HG03378 (cell line): ENCODE data around the gene PKN1.
"Not testable (repeated sequence)": the region's sequence is repeated elsewhere in the genome, so short reads cannot be mapped to it uniquely, and the experiment has no call there.

Experiments used
- ATAC-seq: cut with Tn5 transposase; IDR thresholded peaks from one replicate; pipeline ENCODE4 v1.9.1; 2021; ENCODE audit warnings: mild to moderate bottlenecking, moderate library complexity; ENCODE audit not compliant: unreplicated experiment

The PKN1 gene

DNA sequence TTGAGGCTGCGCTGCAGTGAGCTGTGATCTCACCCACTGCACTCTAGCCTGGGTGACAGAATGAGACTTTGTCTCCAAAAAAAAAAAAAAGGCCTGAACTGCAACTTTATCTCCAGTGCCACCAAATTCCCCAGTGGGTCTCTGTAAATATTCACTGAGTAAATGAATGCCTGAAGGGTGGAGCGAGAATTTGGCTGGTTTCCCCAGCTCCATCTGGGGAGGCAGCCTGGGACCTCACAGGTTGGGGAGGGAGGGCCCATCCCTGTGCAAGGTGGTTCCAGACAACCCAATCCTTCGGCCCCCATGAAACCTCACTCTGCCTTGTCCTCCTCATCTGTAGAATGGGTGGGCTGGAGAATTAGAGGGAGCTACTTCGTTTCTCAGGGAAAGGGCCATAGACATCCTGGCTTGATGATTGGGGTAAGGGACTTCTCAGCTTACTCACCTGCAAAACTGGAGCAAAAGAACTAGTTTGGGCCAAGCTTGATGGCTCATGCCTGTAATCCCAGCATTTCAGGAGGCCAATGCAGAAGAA is 4.2 kb upstream of the PKN1 start:
- no peak for ATAC-seq

DNA sequence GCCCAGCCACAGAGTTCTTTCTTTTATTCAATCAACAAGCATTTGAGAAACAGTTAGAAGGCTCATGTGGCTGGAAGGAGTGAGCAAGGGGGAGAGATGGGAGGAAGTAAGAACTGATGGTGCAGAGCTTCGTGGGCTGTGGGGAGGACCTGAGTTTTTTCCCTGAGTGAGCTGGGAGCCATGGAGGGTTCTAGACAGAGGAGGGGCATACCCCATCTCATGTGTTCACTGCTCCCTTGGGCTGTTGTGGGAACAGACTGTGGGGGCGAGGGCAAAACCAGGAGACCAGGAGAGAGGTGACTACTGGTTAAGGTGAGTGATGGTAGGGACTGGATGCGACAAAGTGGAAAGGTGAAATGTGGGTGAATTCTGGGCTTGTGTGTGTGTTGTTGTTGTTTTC is 2.4 kb upstream of the PKN1 start:
- ATAC-seq: no peak

DNA sequence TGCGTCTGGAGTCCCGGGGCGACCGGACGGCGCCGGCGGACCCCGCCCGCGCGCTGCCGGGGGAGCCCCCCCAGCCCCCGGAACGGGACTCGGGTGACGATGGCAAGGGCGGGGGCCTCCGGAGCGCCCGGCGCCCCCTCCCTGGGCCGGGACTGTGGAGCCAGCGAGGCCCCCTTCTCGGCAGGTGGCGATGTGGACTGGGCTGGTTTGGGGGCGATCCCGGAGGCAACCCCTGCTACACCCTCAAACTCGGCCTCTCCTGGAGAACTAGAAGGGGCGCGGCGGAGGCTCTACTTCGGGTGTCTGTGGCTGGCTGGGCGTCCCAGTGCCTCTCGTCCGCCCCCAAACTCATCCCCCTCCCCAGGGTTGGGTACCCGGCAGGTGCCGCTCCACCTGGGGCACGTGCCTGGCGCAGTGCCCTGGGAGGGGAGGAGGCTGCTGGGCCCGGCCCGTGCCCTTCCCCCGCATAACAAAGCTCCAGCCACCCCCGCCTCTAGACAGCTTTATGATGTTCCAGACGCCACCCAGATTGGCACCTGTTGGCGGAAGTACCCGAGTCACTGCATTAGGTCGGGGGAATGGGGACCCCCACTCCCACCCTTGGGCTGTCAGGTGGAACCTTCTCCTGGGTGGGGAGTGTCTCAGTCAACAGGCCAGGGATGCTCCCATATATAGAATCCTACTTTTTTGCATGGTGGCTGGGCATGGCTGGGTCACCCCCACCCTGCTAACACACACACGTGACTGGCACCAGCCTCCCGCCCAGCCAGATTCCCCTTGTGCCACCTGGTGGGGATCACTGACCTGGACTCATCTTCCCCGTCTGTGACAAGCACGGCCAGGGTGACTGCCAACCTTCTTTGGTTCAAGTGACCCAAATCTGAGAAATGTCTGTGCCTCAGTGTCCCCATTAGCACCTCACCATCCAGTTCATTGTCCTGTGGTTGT is 722 bp downstream of the PKN1 start:
- no peak for ATAC-seq

DNA sequence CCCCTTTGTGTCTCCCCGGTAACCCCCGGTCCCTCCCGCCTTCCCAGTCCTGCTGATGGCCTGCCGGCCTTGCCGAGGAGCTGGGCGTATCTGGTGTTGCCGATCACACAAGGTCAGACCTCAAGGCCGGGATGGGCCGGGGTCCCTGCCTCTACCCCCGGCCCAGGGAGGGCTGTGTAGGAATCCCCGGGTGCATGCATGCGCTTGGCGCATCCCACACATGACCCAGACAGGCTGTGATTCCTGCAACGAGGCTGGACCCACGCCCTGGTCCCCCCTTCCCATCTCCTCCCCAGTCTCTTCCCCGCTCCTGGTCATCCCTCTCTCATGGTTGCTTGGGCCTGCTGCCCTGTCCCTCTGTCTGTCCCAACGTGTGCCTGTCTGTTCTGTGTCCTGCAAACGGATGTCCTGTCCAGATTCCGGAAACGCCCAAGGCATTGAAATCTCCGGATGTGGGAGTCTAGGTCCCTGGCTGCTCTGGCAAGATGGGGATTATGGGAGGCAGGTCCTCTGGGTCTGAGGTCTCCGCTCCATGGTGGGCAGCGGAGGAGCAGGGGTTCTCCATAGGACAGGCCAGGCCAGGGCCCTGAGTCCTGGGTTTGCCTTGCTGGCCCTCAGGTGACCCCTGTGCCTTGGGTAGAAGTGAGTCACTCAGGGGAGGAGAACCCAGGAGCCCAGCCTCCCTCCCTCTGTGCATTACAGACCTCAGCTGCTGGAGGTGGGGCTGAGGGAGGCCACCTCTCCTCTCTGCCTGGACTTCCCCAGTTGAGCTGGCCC is 1.6 kb downstream of the PKN1 start:
- no peak for ATAC-seq

DNA sequence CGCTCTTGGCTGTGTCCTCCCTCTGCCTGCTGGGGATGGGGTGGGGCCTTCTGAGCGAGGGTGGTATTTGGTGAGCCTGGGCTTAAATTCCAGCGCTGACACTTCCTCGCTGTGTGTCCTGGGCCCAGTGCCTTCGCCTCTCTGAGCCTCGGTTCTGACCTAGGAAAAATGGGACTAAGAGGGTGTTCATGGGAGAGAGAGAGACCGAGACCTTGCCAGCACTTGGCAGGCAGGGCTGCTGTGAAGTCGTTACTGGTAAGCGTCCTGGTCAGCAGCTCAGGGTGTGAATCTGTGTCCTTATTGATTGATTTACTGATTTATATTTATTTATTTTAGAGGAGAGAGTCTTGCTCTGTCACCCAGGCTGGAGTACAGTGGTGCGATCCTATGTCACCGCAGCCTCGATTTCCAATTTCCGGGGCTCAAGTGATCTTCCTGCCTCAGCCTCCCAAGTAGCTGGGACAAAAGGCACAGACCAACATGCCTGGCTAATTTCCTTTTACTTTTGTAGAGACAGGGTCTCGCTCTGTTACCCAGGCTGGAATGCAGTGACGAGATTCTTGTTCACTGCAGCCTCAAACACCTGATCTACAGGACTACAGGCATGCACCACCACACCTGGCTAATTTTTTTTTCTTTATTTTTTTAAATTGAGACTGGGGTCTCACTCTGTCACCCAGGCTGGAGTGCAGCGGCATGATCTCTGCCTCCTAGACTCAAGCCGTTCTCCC is 2.4 kb downstream of the PKN1 start:
- no peak for ATAC-seq

DNA sequence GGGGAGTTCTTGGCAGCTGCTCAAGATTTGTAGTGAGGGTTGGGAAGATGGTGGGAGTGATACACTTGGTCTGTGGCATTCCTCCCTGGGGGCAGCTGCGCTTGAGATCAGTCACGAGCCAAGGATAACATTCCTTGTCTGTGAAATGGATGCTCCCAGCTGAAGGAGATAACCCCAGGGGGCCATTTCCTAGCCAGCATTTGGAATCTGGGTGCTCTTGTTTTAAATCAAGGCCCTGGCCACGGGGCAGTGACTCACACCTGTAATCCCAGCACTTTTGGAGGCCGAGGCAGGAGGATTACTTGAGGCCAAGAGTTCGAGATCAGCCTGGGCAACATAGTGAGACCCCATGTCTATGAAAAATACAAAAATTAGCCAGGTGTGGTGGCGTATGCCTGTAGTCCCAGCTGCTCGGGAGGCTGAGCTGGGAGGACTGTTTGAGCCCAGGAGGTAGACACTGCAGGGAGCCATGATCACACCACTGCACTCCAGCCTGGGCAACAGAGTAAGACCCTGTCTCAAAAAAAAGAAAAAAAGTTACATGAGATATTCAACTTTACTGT is 4.6 kb downstream of the PKN1 start:
- ATAC-seq: no peak

DNA sequence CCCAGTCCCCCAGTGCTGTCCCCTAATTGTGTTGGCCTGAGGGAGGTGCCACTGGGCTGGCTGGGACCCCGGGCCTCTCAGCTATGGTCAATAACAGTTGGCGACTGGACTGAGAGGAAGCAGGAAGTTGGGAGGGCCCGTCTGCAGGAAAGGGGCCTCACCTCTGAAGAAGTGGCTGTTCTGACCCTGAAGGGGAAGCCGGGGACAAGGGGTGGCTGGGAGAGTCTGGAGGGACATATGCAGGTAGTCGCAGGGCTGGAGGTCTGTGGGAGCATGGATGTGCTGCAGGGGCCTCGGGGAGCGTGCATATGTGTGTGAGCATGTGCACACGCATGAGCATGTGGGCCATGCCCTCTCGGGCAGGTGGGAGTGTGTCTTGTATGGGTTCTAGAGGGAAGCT is 5.9 kb downstream of the PKN1 start:
- ATAC-seq: no peak

DNA sequence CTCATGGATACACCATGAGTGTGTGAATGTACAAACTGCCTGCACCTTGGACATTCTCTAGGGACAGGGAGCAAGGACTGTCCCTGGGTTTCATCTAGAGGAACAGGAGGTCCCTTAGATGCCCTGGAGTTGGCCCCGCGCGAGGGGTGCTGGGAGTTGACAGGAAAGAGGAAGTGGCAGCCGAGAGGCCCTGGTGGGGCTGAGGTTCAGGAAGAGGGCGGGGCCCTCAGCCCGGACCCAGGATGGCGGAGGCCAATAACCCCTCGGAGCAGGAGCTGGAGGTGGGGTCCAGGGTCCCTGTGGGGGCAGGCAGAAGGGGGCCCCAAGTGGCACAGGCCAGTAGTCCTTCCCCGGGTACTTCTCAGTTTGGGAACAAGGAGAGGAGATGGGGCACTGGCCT is 6.9 kb downstream of the PKN1 start:
- ATAC-seq: peak; percentile 69

DNA sequence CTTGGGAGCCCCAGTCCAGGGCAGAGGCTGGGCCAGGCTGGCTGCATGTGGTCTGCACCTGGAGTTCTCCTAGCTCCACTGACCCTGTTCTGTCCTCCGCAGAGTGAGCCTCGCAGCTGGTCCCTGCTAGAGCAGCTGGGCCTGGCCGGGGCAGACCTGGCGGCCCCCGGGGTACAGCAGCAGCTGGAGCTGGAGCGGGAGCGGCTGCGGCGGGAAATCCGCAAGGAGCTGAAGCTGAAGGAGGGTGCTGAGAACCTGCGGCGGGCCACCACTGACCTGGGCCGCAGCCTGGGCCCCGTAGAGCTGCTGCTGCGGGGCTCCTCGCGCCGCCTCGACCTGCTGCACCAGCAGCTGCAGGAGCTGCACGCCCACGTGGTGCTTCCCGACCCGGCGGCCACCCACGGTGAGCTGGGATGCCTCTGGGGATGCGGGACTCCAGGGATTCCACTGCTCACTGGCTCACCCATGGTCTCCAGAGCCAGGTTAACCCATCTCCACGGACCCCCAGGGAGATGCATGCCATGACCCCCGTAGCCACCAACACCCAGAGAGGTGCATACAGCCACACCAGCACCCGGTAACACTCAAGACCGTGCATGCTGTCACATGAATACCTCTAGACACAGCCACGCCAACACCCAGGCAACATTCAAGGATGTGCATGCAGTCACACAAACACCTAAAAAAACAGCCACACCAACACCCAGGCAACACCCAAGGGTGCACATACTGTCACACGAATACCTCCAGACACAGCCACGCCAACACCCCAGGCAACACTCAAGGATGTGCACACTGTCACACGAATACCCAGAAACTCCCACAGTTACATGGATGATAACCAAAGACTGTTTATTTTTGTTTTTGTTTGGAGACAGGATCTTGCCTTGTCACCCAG is 8.2 kb downstream of the PKN1 start:
- no peak for ATAC-seq

DNA sequence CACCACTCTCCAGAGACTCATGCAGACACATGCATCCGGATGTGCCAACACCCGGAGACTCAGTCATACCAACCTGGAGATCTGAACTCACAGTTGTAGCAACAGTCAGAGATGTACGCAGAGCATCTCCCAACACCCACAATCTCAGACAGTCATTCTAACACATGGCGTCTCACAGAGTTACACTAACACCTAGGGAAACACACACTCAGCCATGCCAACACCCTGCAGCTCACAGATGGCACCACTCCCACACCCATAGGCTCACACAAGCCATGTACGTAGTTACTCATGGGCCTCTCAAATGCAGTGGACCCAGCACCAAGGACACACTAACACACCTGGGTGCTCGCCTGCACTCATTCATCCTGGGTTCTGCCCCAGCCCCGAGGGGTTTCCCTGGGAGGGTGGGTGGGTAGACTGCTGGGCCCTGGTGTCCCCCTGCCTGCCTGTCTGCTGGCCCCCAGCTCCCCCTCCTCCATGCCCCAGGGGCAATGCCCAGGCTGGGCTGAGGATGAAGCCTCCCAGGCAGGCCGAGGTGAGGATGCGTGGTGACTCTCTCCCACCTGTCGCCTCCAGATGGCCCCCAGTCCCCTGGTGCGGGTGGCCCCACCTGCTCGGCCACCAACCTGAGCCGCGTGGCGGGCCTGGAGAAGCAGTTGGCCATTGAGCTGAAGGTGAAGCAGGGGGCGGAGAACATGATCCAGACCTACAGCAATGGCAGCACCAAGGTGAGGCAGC is 10.0 kb downstream of the PKN1 start:
- no peak for ATAC-seq

DNA sequence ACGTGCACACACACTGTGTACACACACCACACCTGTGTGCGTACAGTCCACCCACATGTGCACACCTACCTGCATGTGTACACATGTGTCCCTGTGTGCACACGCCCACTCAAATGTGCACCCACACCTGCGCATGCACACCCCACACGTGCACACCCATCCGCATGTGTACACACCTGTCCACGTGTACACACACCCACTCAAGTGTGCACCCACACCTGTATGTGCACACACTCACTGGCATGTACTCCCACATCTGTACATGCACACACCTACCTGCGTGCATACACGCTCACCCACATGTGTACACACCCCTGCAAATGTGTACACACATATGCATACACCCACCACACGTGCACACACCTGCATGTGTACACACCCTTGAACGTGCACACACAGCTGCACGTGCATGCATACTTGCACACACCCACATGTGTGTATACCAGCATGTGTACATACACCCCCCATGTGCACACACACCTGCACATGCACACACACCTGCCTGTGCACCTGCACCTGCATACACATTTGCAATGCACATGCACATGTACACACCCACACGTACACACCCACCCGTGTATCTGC is 10.6 kb downstream of the PKN1 start:
- no peak for ATAC-seq

DNA sequence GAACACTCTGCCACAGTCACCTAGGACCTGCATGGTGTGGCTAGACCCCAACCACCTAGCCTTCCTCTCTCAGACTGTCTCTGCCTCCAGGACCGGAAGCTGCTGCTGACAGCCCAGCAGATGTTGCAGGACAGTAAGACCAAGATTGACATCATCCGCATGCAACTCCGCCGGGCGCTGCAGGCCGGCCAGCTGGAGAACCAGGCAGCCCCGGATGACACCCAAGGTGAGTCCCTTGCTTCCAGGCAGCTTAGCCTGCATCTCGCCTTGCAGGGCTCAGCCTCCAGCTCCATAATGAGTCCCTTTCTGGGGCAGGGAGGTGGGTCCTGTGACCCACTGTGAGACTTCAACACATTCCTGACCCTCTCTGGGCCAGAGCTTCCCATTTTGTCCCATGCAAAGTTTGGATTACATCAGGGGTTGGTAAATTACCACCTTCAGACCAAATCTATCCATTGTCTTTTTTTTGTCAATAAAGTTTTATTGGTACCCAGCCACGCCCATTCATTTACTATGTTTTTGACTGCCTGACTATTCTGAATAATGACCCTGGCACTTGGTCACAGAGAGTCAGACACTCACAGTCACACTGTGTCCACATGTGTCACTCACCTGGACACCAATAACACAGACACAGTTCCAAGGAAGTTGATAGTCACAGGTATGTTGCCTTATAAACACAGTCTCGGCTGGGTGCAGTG is 13.4 kb downstream of the PKN1 start:
- ATAC-seq: no peak

DNA sequence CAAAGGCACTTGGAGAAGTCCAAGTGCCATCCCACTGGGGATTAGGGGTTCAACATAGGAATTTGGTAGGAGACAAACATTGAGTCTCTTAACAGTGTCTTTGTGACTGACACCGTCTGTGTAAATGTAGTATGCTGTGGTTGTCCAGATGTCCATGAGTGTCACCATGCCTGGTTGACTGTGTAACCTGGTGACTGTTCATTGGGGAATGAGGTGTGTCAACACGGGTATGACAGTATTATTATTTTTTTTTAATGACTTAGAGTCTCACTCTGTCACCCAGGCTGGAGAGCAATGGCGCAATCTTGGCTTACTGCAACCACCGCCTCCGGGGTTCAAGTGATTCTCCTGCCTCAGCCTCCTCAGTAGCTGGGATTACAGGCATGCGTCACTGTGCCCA is 16.2 kb downstream of the PKN1 start:
- no peak for ATAC-seq

DNA sequence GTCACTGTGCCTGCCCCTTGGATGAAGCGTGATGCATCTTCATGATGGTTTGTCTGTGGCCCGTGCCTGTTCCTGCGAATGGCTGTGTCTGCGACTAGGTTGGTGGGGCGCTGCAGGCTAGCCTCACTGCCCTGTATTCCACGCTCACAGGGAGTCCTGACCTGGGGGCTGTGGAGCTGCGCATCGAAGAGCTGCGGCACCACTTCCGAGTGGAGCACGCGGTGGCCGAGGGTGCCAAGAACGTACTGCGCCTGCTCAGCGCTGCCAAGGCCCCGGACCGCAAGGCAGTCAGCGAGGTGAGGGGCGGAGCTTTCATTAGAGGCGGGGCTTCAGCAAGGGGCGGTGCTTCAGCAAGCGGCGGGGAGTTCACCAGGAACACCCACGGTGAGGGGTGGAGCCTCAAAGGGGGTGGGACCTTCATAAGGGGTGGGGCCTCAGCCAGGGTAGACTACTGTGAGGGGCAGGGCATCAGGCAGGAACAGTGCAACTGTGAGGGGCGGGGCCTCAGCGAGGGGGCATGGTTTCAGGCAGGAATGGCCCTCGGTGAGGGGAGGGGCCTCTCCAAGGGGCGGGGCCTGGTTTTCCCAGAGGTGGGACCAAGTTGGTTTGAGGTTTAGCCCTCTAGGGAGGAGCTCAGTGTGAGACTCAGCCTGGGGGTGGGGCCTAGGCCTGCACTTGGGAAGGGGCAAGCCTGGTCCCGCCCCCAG is 17.2 kb downstream of the PKN1 start:
- ATAC-seq: no peak

DNA sequence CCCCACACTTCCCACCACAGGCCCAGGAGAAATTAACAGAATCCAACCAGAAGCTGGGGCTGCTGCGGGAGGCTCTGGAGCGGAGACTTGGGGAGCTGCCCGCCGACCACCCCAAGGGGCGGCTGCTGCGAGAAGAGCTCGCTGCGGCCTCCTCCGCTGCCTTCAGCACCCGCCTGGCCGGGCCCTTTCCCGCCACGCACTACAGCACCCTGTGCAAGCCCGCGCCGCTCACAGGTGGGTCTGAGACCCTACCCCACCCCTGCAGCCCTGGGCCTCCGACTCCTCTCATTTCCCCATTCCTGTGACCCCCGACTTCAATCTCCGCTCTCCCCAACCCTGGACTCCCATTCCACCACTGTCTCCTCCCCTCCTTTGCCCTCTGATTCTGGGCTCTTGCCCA is 17.8 kb downstream of the PKN1 start:
- ATAC-seq: no peak

DNA sequence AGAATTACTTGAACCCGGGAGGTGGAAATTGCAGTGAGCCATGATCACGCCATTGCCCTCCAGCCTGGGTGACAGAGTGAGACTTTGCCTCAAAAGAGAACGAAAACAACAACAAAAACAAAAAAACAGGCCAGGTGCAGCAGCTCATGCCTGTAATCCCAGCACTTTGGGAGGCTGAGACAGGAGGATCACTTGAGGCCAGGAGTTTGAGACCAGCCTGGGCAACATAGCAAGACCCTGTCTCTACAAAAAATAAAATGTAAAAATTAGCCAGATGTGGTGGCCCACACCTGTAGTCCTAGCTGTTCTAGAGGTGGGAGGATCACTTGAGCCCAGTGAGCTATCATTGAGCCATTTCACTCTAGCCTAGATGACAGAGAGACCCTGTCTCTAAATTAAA is 19.2 kb downstream of the PKN1 start:
- ATAC-seq: not testable (repeated sequence)

DNA sequence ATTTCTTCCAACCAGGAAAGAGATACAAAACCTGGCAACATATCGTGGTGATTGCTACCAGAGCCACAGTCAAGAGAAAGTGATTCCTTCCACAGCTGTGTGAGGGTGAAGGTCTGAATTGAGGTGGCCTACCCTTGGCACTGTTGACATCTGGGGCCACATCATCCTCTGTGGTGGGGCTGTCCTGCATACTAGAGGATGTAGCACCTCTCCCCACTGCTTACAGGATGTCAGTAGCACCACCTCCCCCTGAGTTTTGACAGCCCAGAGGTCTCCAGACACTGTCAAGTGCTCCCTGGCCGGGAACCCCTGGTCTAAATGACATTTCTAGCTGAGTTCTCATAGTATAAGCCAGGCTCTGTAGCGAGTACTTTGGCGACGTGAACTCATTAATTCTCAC is 26.6 kb downstream of the PKN1 start:
- no peak for ATAC-seq

DNA sequence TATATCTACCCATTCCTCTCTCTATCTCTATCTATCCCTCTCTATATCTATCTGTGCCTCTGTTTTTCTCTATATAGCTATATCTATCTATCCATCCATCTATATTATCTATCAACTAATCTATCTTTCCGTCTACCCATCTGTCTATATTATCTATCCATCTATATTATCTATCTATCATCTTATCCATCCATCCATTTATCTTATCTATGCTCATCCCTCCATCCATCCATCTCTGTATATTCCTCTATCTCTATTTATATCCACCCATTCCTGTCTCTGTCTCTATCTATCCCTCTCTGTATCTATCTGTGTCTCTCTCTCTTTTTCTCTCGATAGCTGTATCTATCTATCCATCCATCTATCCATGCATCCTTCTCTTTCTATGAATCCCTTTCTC is 27.8 kb downstream of the PKN1 start:
- ATAC-seq: no peak
